Activated naive CD4-positive, alpha-beta T cell treated with anti-CD3 and anti-CD28 coated beads, Interleukin-2, amount 50 U/mL, for 24 hours (primary cell): ENCODE measurements around the gene HGF.

Experiments used
- H3K27ac Mint-ChIP-seq: one replicate; pipeline ENCODE4 v1.8.0; 2021; ENCODE audit warnings: mild to moderate bottlenecking, mixed read lengths
- H3K27me3 Mint-ChIP-seq: one replicate; pipeline ENCODE4 v1.8.0; 2021; ENCODE audit warnings: mixed read lengths
- H3K36me3 Mint-ChIP-seq: one replicate; pipeline ENCODE4 v1.8.0; 2021; ENCODE audit warnings: mixed read lengths
- H3K4me1 Mint-ChIP-seq: one replicate; pipeline ENCODE4 v1.8.0; 2021; ENCODE audit warnings: mixed read lengths
- H3K4me3 Mint-ChIP-seq: one replicate; pipeline ENCODE4 v1.8.0; 2021; ENCODE audit warnings: mild to moderate bottlenecking, mixed read lengths
- H3K9me3 Mint-ChIP-seq: one replicate; pipeline ENCODE4 v1.8.0; 2021; ENCODE audit warnings: mixed read lengths

Gene HGF

DNA sequence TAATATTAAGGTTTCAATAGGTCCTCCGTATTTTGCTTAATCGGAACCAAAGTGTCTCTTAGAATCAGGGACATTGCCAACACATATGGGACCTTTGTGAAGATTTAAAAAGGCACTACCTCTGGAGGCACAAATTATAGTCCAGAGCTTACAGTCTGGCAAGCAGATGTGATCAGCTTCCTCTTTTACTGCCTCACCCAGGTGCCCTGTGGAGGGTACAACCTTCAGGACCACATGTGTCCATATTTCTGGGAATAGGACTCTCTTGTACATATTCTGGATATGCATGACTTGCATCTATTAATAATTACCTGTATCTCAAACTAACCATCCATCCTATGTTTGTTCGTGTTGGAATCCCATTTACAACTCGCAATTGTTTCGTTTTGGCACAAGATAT lies 60.0 kb downstream of the HGF start:
- Mint-ChIP-seq H3K4me1 (no peaks in the 10 kb centered on the region), H3K9me3 (no peaks in the 10 kb centered on the region), H3K27ac (no peak overlapping the region), H3K4me3 (no peak overlapping the region), H3K36me3 (no peaks in the 10 kb centered on the region), H3K27me3 (no peaks in the 10 kb centered on the region)

DNA sequence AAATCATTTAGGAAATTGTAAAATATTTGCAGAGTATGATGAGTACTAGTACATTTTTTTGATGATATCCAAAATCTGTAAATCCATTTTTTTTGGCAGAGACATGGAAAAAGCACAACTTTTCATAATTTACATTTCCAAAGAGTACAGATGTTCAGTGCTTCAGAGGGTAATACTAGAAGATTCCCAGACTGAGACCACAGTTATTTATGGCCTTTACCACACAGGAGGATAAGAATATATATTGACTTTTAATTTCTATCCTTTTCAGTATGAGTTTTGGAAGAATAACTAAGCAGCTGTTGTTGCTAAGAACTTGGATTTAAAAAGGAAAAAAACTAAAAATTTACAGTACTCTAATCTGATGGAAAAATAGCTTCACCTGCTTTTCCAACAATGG lies 61.9 kb downstream of the HGF start:
- Mint-ChIP-seq H3K27ac (no peak overlapping the region), H3K36me3 (no peaks in the 10 kb centered on the region), H3K4me1 (no peaks in the 10 kb centered on the region), H3K4me3 (no peak overlapping the region), H3K27me3 (no peaks in the 10 kb centered on the region), H3K9me3 (no peaks in the 10 kb centered on the region)

DNA sequence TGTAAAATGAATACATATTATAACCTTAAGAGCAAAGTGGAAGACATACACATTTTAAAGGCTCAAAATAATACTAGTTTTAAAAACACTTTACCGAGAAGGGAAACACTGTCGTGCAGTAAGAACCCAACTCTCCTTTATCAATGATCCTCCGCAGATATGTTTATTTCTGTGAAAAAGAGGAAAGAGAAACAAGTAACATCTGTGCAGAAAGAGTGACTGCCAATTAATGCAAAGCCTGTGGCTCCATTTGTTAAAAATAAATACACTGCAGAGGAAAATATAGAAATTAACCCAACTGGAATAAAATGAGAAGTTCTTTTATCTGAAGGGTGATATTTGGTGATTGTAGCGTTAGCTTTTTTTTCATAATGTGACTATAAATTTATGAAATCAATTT lies 62.7 kb downstream of the HGF start:
- Mint-ChIP-seq H3K4me1 (no peaks in the 10 kb centered on the region), H3K9me3 (no peaks in the 10 kb centered on the region)

DNA sequence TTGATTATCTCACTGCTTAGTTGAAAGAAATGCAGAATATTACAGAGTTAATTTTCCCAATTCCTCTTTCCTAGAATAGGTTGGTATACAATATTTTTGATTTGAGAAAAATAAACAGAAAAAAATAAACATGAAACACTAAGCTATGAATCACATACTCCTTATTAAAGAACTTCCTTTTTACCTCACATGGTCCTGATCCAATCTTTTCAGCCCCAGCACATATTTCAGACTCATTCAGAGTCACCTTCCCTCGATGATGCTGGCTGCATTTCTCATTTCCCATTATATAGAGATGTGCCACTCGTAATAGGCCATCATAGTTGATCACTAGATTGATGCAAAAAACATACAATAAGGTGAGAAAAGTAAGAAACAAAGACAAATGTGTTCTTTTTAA lies 64.6 kb downstream of the HGF start:
- Mint-ChIP-seq H3K4me3 (no peak overlapping the region), H3K27ac (no peak overlapping the region), H3K27me3 (no peaks in the 10 kb centered on the region), H3K9me3 (no peaks in the 10 kb centered on the region), H3K4me1 (no peaks in the 10 kb centered on the region), H3K36me3 (no peaks in the 10 kb centered on the region)

More for the DNA sequence above, 62.7 kb downstream of the HGF start:
- Mint-ChIP-seq H3K36me3 (no peaks in the 10 kb centered on the region), H3K27ac (no peak overlapping the region), H3K4me3 (no peak overlapping the region), H3K27me3 (no peaks in the 10 kb centered on the region)

DNA sequence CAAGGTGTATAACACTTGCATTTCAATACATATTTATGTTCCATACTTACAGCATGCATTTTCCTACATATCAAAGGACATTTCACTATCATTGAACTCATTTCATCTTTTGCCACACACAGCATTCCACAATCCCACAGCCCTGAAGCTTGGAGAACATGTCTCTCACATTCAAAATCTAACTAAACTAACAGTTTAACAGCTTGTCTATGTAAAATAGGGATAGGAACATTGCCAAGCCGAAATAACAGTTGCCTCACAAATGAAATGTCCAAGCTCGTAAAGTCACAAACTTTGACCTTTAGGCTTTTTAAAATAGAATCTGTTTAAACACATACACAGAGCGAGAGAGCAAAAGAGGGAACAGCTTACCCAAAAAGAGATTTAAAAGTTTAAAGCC lies 65.3 kb downstream of the HGF start:
- Mint-ChIP-seq H3K36me3 (no peaks in the 10 kb centered on the region), H3K4me1 (no peaks in the 10 kb centered on the region), H3K4me3 (no peak overlapping the region), H3K9me3 (no peaks in the 10 kb centered on the region), H3K27ac (no peak overlapping the region), H3K27me3 (no peaks in the 10 kb centered on the region)

DNA sequence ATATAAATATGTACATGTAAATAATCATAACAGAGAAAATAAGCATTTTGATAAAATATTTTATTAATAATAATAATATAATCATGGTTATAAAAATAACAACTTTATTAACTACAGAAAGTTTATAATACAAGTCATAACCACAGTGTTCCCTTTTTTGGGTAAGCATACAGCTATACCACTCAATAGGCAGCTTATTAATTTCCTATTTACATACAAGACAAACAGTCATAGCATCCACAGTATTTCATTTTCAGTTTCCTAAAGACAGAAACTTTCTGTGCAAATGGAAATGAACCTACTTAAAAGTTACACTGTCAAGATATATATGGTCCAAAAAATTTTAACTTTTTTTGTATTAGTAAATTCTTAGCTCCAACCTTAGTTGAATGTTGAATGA lies 70.9 kb downstream of the HGF start:
- H3K4me1 Mint-ChIP-seq, result no peaks in the 10 kb centered on the region
- H3K4me3 Mint-ChIP-seq, result no peak overlapping the region
- no peaks in the 10 kb centered on the region for H3K36me3 Mint-ChIP-seq
- H3K27me3 Mint-ChIP-seq, result no peaks in the 10 kb centered on the region
- H3K9me3 Mint-ChIP-seq, result no peaks in the 10 kb centered on the region
- no peak overlapping the region for H3K27ac Mint-ChIP-seq

DNA sequence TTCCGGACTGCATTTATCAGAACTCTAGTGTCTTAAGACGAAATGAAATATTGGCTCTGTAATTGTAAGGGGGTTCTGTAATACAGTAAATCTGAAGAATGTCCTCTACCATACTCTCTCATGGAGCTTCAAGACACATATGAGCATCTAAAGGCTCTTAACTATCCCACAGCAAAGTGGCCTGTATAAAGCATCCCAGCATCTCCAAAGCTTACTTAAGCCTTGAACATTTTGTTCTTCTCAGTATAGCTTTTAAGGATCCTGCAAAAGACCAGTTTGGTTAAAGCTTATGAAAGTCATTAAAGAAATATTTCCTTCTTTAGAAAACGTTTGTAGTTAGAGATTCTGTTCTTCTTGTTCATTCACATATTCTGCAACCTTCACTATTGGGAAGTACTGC lies 75.1 kb downstream of the HGF start:
- H3K4me1 Mint-ChIP-seq, result no peaks in the 10 kb centered on the region
- H3K36me3 Mint-ChIP-seq, result no peaks in the 10 kb centered on the region

DNA sequence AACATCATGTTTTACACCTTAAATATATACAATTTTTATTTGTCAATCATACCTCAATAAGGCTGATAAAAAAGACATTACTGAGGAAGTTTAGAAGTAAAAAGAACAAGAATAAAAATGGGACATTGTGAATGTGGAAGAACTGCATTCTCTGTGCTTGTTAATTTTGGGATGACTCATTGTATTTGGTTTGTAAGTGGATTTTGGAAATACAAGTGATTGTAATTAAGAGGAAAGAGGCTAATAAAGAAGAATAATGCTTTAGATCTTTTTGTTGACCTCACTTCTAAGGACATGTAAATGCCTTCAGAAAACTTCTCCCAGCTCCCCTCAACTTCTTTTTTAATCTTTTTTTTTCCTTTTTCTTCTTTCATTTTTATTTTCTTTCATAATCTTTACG lies 76.0 kb downstream of the HGF start:
- H3K4me1 Mint-ChIP-seq, result no peaks in the 10 kb centered on the region
- H3K4me3 Mint-ChIP-seq, result no peak overlapping the region
- no peak overlapping the region for H3K27ac Mint-ChIP-seq
- no peaks in the 10 kb centered on the region for H3K36me3 Mint-ChIP-seq
- no peaks in the 10 kb centered on the region for H3K27me3 Mint-ChIP-seq
- H3K9me3 Mint-ChIP-seq, result no peaks in the 10 kb centered on the region

More for the DNA sequence above, 75.1 kb downstream of the HGF start:
- Mint-ChIP-seq H3K9me3 (no peaks in the 10 kb centered on the region), H3K27ac (no peak overlapping the region), H3K27me3 (no peaks in the 10 kb centered on the region), H3K4me3 (no peak overlapping the region)

DNA sequence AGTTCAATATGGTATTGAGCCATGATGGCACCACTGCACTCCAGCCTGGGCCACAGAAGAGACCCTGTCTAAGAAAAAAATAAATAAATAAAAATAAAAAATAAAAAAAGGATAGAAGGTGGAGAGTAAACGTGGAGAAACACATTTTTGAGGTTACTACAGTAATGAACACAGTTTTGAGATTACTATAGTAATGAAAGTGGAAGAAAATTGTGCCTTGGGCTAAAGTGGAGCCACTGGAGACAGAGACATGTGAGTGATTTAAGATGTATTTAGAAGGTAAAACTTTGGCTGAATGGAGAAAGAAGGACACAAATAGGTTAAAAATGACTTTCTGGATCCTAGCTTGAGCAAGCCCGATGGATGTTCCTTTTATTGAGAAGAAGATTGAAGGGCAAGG lies 76.8 kb downstream of the HGF start:
- no peaks in the 10 kb centered on the region for H3K4me1 Mint-ChIP-seq
- H3K36me3 Mint-ChIP-seq, result no peaks in the 10 kb centered on the region
- H3K27ac Mint-ChIP-seq, result no peak overlapping the region
- H3K9me3 Mint-ChIP-seq, result no peaks in the 10 kb centered on the region
- H3K27me3 Mint-ChIP-seq, result no peaks in the 10 kb centered on the region
- H3K4me3 Mint-ChIP-seq, result no peak overlapping the region

DNA sequence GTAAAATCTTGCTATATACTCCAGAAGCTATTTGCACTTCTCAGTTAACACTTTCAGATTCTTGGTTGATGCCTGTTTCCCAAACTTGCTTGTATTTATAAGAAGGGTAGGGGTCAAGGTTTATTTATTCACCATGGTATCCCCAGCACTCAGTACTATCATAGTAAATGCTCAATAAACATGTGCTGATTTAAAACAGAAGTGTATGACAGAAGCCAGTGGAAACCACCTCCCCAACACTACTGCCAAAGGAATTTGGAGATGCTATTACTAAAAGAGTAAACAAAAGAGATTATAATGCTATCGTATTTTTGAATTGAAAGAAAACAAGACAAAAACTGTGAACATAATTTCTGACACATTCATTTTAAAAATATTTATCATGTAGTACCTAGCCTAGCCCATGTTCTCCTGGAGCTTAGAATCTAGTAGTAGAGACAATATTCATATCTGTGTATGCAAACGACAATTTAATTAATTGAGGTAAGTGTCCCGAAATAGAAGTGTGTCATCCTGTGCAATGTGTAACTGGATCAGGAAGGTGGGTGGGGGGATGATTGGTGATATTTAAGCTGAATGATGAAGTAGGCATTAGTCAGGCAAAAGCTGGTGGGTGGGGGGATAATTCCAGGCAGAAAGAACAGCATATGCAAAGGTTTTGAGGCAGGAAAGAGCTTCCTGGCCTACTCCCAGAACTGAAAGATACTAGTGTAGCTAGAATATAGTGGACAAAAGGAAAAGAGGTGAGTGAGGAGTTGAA lies 77.5 kb downstream of the HGF start:
- H3K4me1 Mint-ChIP-seq, result no peaks in the 10 kb centered on the region
- no peaks in the 10 kb centered on the region for H3K36me3 Mint-ChIP-seq
- H3K27me3 Mint-ChIP-seq, result no peaks in the 10 kb centered on the region
- no peak overlapping the region for H3K4me3 Mint-ChIP-seq
- no peaks in the 10 kb centered on the region for H3K9me3 Mint-ChIP-seq
- H3K27ac Mint-ChIP-seq, result no peak overlapping the region

DNA sequence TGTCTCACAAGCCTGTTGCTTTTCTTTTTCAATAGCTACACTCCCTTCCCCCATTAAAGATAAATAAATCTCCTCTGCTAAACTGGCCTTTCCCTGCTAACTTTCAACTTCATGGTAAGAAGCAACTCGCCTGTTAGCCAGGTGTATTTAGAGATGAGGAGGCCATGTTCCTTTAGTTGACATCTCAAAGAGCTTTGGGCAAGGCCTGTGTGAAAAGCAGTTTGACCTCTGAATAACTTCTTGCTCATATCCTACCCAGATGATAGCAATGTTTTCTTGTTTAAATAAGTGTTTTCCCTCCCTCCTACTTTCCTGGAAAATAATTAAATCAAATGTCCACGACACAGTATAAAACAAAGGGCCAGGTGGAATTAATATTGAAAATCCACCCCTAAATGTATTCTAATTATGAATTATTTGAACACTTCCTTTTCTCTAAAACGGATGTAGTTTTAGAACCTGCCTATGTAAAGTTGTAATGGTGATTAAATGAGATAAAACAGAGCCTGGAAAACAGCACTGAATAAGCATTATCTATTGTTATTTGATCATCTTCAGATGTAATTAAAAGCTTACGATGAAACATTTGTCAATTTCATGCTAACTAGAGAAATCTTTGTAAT lies 78.5 kb downstream of the HGF start:
- no peaks in the 10 kb centered on the region for H3K36me3 Mint-ChIP-seq
- no peak overlapping the region for H3K27ac Mint-ChIP-seq
- H3K4me3 Mint-ChIP-seq, result no peak overlapping the region
- H3K4me1 Mint-ChIP-seq, result no peaks in the 10 kb centered on the region
- H3K9me3 Mint-ChIP-seq, result no peaks in the 10 kb centered on the region
- H3K27me3 Mint-ChIP-seq, result no peaks in the 10 kb centered on the region

DNA sequence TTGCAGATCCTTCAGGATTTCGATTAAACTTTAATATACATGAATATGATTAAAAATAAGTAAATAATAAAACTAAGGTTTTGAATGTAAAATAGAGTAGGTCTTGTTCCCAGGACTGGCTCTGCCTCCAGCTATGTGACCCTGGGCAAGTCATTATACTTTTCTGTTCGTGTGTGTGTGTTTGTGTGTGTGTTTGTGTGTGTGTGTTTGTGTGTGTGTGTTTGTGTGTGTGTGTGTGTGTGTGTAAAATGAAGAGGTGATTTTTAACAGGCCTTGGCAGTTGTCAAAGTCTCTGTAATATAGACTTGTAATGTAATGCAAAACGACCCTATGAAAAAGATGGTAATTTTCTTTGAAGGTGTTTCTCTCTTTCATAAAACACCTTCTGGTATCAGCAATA lies 79.2 kb downstream of the HGF start:
- Mint-ChIP-seq H3K4me1 (no peaks in the 10 kb centered on the region), H3K4me3 (no peak overlapping the region), H3K27ac (no peak overlapping the region)

DNA sequence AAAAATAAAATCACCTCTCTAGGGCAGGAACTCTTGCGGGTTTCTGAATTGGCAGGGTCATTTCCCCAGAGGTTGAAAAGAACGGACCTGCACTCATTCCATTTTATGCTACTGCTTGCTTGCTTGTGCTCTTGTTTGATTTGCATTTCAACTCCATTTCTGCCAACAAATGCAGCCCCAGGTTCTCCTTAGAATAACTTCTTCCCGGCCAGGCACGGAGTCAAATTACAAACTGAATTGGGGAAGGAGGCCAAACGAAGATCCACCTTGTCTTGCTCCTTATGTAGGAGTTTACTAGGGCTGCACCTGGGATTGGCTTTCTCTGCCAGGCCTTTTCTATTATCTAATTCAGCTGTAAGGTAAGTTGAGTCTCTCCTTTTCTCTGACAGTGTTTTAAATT lies 79.6 kb downstream of the HGF start:
- Mint-ChIP-seq H3K9me3 (no peaks in the 10 kb centered on the region), H3K4me1 (no peaks in the 10 kb centered on the region), H3K4me3 (no peak overlapping the region), H3K36me3 (no peaks in the 10 kb centered on the region), H3K27ac (no peak overlapping the region), H3K27me3 (no peaks in the 10 kb centered on the region)

More for the DNA sequence above, 79.2 kb downstream of the HGF start:
- Mint-ChIP-seq H3K9me3 (no peaks in the 10 kb centered on the region), H3K27me3 (no peaks in the 10 kb centered on the region), H3K36me3 (no peaks in the 10 kb centered on the region)

DNA sequence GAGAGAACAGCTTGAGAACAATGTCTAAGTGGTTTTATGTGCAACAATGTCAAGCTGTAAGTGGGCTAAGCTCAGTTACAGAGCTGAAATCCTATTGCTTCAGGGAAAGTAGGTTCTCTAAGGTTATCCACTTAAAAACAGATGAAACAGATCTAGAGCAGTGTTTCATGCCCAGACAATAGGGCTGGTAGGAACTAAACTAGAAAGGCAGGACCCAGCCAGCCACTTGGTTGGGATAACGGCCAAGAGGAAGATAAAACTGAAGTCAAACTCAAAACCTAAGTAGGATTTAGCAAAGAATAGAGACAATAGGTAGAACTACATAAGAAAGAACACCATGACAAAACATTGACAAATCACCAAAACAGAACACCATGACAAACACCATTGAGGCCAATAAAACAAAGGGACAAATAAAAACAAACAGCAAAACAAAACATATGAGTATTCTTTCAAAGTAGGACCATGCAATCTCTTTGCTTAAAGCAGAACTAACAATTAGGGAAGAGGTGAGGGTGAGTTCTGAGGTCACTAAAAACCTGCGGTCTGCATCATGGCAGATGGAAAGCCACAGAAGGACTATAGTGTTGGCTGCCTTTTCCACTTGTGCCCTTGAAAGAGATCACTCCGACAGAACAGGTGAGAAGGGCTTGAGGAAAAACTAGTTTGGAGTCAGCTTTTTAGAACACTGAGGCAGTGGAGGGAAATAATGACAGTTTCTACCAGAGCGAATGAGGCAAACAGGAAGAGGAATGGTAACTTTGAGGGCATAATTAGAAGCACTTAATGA lies 81.0 kb downstream of the HGF start:
- Mint-ChIP-seq H3K27me3 (no peaks in the 10 kb centered on the region), H3K4me3 (no peak overlapping the region), H3K27ac (no peak overlapping the region), H3K4me1 (no peaks in the 10 kb centered on the region), H3K9me3 (no peaks in the 10 kb centered on the region), H3K36me3 (no peaks in the 10 kb centered on the region)

DNA sequence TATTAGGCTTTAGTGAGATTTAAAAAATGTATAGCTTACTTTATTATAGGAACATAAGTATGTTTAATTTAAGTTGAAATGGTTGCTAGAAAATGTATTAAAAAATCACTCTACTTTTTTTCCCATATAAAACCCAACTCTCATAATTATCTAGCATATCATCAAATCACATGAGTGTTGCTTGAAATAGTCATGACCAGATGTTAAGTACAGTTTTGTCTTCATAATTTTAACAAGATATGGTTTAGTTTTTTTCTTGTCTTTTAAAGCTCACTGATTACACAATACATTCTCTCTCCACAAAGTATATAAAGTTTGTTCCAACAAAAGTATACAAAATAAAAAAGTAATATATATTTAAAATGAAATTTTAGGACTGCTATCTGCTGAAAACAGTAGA lies 82.8 kb downstream of the HGF start:
- H3K4me3 Mint-ChIP-seq, result no peak overlapping the region
- no peaks in the 10 kb centered on the region for H3K9me3 Mint-ChIP-seq
- no peaks in the 10 kb centered on the region for H3K27me3 Mint-ChIP-seq
- no peak overlapping the region for H3K27ac Mint-ChIP-seq
- no peaks in the 10 kb centered on the region for H3K36me3 Mint-ChIP-seq
- H3K4me1 Mint-ChIP-seq, result no peaks in the 10 kb centered on the region

DNA sequence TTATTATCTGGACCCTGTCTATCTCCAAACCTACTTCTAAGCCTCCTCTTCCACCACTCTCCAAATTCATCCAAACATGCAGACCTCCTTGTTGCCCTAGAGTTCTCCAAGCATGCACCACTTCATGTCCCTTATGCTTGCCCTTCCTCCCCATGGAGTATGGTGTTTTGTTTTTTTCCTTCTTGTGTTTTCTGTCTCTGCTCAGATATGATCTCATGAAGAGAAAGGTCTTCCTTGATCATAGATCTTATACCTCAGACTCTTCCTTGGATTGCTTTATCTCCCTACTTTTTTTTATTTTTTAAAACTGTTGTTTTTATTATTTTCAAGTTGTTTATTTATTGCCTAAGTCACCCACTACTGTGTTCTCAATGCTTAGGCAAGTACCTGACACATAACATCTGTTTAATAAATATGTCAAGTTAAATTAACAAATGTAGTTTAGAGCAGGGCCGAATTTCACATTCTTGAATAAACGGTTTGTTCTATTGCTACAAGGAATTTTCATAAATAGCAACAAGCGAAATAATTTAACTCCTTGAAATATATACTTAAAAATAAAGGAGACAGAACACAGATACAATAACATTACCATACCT lies 84.5 kb downstream of the HGF start:
- no peak overlapping the region for H3K27ac Mint-ChIP-seq
- H3K27me3 Mint-ChIP-seq, result no peaks in the 10 kb centered on the region
- H3K36me3 Mint-ChIP-seq, result no peaks in the 10 kb centered on the region
- no peak overlapping the region for H3K4me3 Mint-ChIP-seq
- no peaks in the 10 kb centered on the region for H3K9me3 Mint-ChIP-seq
- H3K4me1 Mint-ChIP-seq, result no peaks in the 10 kb centered on the region
